Measurements from ENCODE around the gene SLC4A5. TPM values are rescaled to one million over a fixed set of nuclear protein-coding genes. Genes with fewer than 3 reads are reported as not detected.
"Not testable (repeated sequence)": the region's sequence is repeated elsewhere in the genome, so short reads cannot be mapped to it uniquely, and the experiment has no call there.

SLC4A5 gene
- polyA plus RNA-seq, 1 donor: 1.5 TPM

DNA sequence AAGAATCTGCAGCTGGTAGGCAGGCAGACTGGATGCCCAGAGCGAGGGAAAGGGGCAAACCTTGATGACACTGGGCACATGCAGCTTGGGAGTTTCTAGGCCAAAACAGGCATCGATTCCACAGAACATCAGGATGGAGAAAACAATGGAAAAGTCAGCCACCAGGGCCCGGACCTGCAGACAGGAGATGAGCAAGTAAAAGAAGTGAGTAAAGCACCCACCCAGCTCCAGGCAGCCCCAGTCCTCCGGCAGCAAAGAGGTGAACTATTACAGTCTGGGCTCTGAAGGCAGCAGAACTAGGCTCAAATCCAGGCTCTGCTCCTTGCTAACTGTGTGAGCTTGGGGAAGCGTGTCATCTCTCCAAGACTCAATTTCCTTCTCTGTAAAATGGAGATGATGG is 108.2 kb downstream of the SLC4A5 start:
- no peak for DNase-seq
- H3K36me3 ChIP-seq (ENCODE audit: control insufficient read depth, insufficient read depth, low read length): no peaks in the 10 kb centered on the region
- H3K4me3 ChIP-seq (ENCODE audit: low read length): no peak overlapping the region
- no peaks in the 10 kb centered on the region for H3K4me1 ChIP-seq (ENCODE audit: control insufficient read depth, insufficient read depth, low read length)
- WGBS (ENCODE audit: insufficient coverage, low lambda C conversion rate): no CpG with 5 or more reads among the region's 5 CpGs
- H3K27ac ChIP-seq (ENCODE audit: low read length): no peak overlapping the region
- H3K27me3 ChIP-seq (ENCODE audit: control insufficient read depth, insufficient read depth, low read length): no peaks in the 10 kb centered on the region
- H3K9me3 ChIP-seq (ENCODE audit: control insufficient read depth, low read depth, low read length): no peaks in the 10 kb centered on the region

DNA sequence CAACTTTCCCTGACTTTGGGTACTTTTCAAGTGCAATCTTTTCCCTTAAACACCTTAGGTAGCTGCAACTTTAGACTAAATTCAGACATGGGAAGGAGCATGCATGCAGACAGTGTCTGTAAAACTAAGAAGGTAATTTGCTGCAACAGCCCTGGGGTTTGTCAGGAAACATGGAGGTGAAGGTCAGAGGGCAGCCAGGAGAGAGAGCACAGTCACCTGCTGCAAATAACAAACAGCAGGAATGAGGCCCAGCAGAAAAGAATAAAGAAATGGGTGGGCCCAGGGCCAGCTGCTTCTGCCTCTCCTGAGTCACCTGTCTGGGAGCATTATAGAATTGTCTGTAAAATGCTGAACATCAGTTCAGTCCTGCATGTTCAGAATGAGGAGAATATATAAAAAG is 109.6 kb downstream of the SLC4A5 start:
- Histone ChIP-seq H3K4me1 (ENCODE audit: control insufficient read depth, insufficient read depth, low read length) (no peaks in the 10 kb centered on the region), H3K9me3 (ENCODE audit: control insufficient read depth, low read depth, low read length) (no peaks in the 10 kb centered on the region)

DNA sequence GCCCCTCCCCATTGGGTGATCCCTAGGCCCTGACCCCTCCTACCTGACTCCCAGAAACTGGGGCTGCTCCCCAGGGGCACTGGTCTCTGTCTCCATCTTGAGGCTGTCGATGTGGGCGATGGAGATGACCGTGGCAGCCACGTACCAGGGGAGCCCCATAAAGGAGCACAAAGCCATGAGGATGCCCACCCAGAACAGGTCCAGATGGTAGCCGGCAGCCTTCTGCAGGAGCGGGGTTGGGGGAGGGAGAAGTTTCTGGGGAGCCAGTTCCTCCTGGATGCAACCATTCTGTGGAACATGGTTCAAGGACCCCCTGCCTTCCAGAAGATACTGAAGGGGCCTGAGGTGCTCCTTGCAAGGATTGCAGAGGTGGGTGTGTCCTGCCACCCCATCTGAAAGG is 110.8 kb downstream of the SLC4A5 start:
- Histone ChIP-seq H3K27ac (ENCODE audit: low read length) (no peak overlapping the region), H3K27me3 (ENCODE audit: control insufficient read depth, insufficient read depth, low read length) (no peaks in the 10 kb centered on the region), H3K4me1 (ENCODE audit: control insufficient read depth, insufficient read depth, low read length) (no peaks in the 10 kb centered on the region), H3K9me3 (ENCODE audit: control insufficient read depth, low read depth, low read length) (no peaks in the 10 kb centered on the region), H3K4me3 (ENCODE audit: low read length) (no peak overlapping the region), H3K36me3 (ENCODE audit: control insufficient read depth, insufficient read depth, low read length) (no peaks in the 10 kb centered on the region)
- no peak for DNase-seq
- WGBS (ENCODE audit: insufficient coverage, low lambda C conversion rate): no CpG with 5 or more reads among the region's 6 CpGs

More for the DNA sequence above, 109.6 kb downstream of the SLC4A5 start:
- Histone ChIP-seq H3K27ac (ENCODE audit: low read length) (no peak overlapping the region), H3K36me3 (ENCODE audit: control insufficient read depth, insufficient read depth, low read length) (no peaks in the 10 kb centered on the region), H3K27me3 (ENCODE audit: control insufficient read depth, insufficient read depth, low read length) (no peaks in the 10 kb centered on the region), H3K4me3 (ENCODE audit: low read length) (no peak overlapping the region)
- DNase-seq: no peak

DNA sequence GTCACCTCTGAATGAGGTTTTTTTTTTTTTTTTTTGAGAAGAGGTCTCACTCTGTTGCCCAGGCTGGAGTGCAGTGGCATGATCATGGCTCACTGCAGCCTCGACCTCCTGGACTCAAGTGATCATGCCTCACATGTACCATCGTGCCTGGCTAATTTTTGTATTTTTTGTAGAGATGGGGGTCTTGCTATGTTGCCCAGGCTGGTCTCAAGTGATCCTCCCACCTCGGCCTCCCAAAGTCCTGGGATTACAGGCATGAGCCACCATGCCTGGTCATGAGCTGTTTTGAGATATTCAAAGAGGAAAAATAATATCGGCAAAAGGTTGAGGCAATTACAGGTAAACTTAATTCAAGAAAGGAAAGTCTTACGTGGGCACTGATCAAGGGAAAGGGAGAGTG is 113.4 kb downstream of the SLC4A5 start:
- not testable (repeated sequence) for H3K36me3 ChIP-seq (ENCODE audit: control insufficient read depth, insufficient read depth, low read length); H3K4me3 ChIP-seq (ENCODE audit: low read length); H3K9me3 ChIP-seq (ENCODE audit: control insufficient read depth, low read depth, low read length); DNase-seq; H3K27me3 ChIP-seq (ENCODE audit: control insufficient read depth, insufficient read depth, low read length); H3K4me1 ChIP-seq (ENCODE audit: control insufficient read depth, insufficient read depth, low read length); H3K27ac ChIP-seq (ENCODE audit: low read length)
- WGBS (ENCODE audit: insufficient coverage, low lambda C conversion rate): no CpG with 5 or more reads among the region's 5 CpGs

DNA sequence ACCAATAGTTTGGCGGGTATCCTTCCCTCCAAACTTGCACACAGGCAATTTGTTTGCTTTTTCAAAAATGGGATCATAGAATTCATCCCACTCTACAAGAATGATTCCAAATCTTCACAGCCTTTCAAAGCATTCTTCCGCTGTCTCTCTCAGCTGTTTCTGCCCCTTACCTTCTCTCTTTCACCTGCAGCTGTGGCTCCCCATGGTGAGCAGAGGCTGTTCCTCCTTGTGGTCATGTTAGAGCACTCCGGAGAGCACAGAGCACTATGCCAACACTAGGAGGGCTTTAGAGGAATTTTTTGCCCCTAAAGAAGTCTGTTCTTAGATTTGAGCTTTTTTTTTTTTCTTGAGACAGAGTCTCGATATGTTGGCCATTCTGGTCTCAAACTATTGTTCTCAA is 114.4 kb downstream of the SLC4A5 start:
- H3K4me1 ChIP-seq (ENCODE audit: control insufficient read depth, insufficient read depth, low read length): peaks cover 2% of the 10 kb centered on the region
- H3K27me3 ChIP-seq (ENCODE audit: control insufficient read depth, insufficient read depth, low read length): no peaks in the 10 kb centered on the region
- no peak for DNase-seq
- H3K9me3 ChIP-seq (ENCODE audit: control insufficient read depth, low read depth, low read length): no peaks in the 10 kb centered on the region
- H3K36me3 ChIP-seq (ENCODE audit: control insufficient read depth, insufficient read depth, low read length): no peaks in the 10 kb centered on the region
- no peak overlapping the region for H3K4me3 ChIP-seq (ENCODE audit: low read length)
- 80% methylated on average over 1 of the region's 4 CpGs for WGBS (ENCODE audit: insufficient coverage, low lambda C conversion rate)
- H3K27ac ChIP-seq (ENCODE audit: low read length): no peak overlapping the region

DNA sequence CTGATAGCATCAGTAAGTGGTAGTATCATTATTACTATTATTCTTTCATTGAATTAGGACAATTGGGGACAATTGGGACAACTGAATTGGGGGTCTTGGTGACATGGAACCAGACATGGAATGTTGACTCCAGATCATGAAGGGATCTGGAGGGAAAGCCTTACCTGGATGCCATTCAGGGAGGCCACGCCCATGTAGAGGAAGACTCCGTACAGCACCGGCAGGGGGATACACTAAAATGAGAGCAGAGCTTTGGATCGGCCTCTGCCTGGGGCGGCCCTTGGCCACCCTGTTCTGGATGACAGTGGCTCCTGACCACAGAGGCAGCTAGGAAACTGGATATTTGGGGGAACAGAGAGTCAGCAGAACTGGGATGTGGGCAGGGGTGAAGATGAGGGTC is 115.6 kb downstream of the SLC4A5 start:
- Histone ChIP-seq H3K4me3 (ENCODE audit: low read length) (no peak overlapping the region), H3K27me3 (ENCODE audit: control insufficient read depth, insufficient read depth, low read length) (no peaks in the 10 kb centered on the region), H3K9me3 (ENCODE audit: control insufficient read depth, low read depth, low read length) (no peaks in the 10 kb centered on the region), H3K36me3 (ENCODE audit: control insufficient read depth, insufficient read depth, low read length) (no peaks in the 10 kb centered on the region), H3K27ac (ENCODE audit: low read length) (no peak overlapping the region), H3K4me1 (ENCODE audit: control insufficient read depth, insufficient read depth, low read length) (peaks cover 2% of the 10 kb centered on the region)
- WGBS (ENCODE audit: insufficient coverage, low lambda C conversion rate): no CpG with 5 or more reads among the region's 5 CpGs
- no peak for DNase-seq

DNA sequence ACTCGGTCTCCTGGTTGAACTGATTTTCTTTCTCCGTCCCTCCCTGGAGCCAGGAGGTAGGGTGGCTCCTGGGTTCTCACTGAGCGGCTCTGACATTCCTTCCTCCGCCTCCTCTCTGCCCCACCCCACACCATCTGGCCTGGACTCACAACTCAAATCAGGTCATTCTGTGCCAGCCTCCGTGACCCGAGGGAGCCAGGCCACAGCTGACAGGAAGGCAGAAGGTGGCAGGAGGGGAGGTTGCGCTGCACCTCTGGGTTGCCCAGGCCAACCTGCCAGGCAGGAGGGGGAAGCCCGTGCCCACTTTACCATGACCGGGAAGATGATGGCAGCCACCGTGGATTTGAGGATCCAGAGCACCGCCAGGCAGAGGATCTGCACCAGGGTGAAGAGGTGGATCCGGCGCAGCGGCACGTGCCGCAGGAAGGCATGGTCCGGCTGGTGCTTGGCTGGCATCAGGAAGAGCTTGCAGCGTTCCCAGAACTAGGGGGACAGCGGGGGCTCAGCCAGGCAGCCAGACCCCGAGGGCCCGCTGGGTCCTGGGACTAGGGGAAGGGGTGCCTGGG is 116.5 kb downstream of the SLC4A5 start:
- DNase-seq: no peak
- no peaks in the 10 kb centered on the region for H3K27me3 ChIP-seq (ENCODE audit: control insufficient read depth, insufficient read depth, low read length)
- H3K4me1 ChIP-seq (ENCODE audit: control insufficient read depth, insufficient read depth, low read length): peaks cover 2% of the 10 kb centered on the region

DNA sequence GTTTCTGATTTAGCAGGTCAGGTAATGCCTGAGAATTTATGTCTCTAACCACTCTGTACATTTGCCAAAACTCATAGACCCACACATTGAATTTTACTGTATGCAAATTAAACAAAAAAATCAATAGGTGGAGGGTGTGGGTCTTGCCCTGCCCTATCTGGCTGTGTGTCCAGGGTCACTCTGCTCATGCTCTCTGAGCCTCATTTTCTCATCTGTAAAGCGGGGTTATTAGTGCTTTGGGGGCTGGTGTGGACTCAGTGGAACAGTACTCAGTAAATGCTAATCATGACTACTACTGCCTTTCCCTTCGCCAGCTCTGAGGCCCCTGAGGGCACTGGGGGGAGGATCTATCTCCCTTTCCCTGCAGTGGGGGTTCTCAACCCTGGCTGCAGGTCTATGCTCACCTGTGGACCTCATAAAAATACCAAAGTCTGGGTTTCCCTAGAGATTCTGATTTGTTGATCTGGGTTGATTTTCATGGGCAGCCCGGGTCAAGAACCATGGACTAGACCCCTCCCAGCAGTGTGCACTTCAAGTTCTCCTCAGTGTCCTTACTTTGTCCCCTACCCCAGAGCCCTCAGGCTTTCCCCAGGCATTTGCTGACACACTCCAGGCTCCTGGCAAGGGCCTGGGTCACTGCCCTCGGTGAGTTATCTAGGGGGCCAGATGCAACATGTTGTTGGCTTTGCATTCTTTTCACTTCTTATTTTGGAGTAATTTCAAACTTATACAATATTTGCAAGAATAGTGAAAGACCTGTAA is 117.3 kb downstream of the SLC4A5 start:
- no peaks in the 10 kb centered on the region for H3K9me3 ChIP-seq (ENCODE audit: control insufficient read depth, low read depth, low read length)
- no CpG with 5 or more reads among the region's 4 CpGs for whole genome bisulfite sequencing (ENCODE audit: insufficient coverage, low lambda C conversion rate)
- DNase-seq: no peak

More for the DNA sequence above, 116.5 kb downstream of the SLC4A5 start:
- Histone ChIP-seq H3K4me3 (ENCODE audit: low read length) (no peak overlapping the region), H3K27ac (ENCODE audit: low read length) (no peak overlapping the region), H3K36me3 (ENCODE audit: control insufficient read depth, insufficient read depth, low read length) (no peaks in the 10 kb centered on the region), H3K9me3 (ENCODE audit: control insufficient read depth, low read depth, low read length) (no peaks in the 10 kb centered on the region)
- WGBS (ENCODE audit: insufficient coverage, low lambda C conversion rate): no CpG with 5 or more reads among the region's 21 CpGs

DNA sequence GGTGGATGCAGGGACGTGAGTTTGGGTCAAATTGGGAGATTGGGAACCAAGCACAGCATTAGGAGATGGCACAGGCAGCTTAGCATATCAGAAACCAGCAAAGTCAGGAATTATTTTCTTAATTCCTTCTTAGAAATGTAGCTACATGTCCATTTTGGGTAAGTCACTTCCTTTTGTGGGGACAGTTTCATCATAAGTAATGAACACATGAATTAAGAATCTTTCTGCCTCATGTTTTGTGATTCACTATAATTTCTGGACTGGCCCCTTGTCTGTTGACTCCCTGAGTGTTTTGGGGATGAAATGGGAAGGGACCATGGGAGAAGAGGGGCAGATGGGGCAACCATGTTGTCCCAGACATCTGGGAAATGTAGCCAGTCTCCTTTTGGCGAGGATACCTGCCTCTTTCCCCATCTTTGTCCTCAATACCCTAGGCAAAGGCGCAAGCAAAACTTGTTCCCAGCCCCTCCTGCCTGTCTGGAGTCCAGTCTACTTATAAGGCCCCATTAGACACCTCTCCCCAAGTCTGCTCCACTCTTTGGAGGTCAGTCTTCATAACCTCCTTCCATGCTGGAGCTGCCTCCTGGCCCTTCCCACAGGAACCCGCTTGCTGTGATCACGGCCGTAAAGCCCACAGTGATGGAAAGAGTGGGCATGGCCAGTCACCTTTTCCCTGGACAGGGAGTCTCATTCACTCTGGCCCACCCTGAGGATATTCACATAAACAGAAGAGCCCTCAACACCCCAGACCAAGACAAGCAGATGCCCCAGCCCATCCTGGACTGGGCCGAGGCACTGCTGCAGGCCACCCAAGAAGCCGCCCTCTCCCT is 119.1 kb downstream of the SLC4A5 start:
- H3K27me3 ChIP-seq (ENCODE audit: control insufficient read depth, insufficient read depth, low read length): no peaks in the 10 kb centered on the region
- DNase-seq: no peak
- no peaks in the 10 kb centered on the region for H3K36me3 ChIP-seq (ENCODE audit: control insufficient read depth, insufficient read depth, low read length)
- no peak overlapping the region for H3K27ac ChIP-seq (ENCODE audit: low read length)
- H3K9me3 ChIP-seq (ENCODE audit: control insufficient read depth, low read depth, low read length): no peaks in the 10 kb centered on the region
- H3K4me1 ChIP-seq (ENCODE audit: control insufficient read depth, insufficient read depth, low read length): peaks cover 2% of the 10 kb centered on the region
- no CpG with 5 or more reads among the region's 8 CpGs for WGBS (ENCODE audit: insufficient coverage, low lambda C conversion rate)
- no peak overlapping the region for H3K4me3 ChIP-seq (ENCODE audit: low read length)

More for the DNA sequence above, 117.3 kb downstream of the SLC4A5 start:
- no peak overlapping the region for H3K4me3 ChIP-seq (ENCODE audit: low read length)
- no peaks in the 10 kb centered on the region for H3K27me3 ChIP-seq (ENCODE audit: control insufficient read depth, insufficient read depth, low read length)
- H3K36me3 ChIP-seq (ENCODE audit: control insufficient read depth, insufficient read depth, low read length): no peaks in the 10 kb centered on the region
- peaks cover 2% of the 10 kb centered on the region for H3K4me1 ChIP-seq (ENCODE audit: control insufficient read depth, insufficient read depth, low read length)
- no peak overlapping the region for H3K27ac ChIP-seq (ENCODE audit: low read length)

DNA sequence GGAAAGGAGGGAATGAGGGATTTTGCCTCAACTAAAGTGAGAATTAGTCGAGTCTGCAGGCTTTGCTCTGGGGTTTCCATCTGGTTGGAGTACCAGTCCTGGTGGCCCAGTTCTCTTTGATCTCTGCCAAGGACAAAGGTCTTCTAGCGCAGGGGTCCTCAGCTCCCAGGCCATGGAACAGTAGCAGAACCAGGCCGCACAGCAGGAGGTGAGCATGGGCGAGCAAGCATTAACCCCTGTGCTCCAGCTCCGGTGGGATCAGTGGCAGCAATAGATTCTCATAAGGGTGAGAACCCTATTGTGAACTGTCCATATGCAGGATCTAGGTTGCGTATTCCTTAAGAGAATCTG is 120.9 kb downstream of the SLC4A5 start:
- no peak for DNase-seq
- Histone ChIP-seq H3K4me3 (ENCODE audit: low read length) (no peak overlapping the region), H3K36me3 (ENCODE audit: control insufficient read depth, insufficient read depth, low read length) (no peaks in the 10 kb centered on the region), H3K9me3 (ENCODE audit: control insufficient read depth, low read depth, low read length) (no peaks in the 10 kb centered on the region), H3K27ac (ENCODE audit: low read length) (no peak overlapping the region), H3K4me1 (ENCODE audit: control insufficient read depth, insufficient read depth, low read length) (peaks cover 2% of the 10 kb centered on the region), H3K27me3 (ENCODE audit: control insufficient read depth, insufficient read depth, low read length) (no peaks in the 10 kb centered on the region)
- no CpG with 5 or more reads among the region's 6 CpGs for WGBS (ENCODE audit: insufficient coverage, low lambda C conversion rate)
